ENCODE measurements around the gene GPR37.

Gene GPR37, protein sequence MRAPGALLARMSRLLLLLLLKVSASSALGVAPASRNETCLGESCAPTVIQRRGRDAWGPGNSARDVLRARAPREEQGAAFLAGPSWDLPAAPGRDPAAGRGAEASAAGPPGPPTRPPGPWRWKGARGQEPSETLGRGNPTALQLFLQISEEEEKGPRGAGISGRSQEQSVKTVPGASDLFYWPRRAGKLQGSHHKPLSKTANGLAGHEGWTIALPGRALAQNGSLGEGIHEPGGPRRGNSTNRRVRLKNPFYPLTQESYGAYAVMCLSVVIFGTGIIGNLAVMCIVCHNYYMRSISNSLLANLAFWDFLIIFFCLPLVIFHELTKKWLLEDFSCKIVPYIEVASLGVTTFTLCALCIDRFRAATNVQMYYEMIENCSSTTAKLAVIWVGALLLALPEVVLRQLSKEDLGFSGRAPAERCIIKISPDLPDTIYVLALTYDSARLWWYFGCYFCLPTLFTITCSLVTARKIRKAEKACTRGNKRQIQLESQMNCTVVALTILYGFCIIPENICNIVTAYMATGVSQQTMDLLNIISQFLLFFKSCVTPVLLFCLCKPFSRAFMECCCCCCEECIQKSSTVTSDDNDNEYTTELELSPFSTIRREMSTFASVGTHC

DNA sequence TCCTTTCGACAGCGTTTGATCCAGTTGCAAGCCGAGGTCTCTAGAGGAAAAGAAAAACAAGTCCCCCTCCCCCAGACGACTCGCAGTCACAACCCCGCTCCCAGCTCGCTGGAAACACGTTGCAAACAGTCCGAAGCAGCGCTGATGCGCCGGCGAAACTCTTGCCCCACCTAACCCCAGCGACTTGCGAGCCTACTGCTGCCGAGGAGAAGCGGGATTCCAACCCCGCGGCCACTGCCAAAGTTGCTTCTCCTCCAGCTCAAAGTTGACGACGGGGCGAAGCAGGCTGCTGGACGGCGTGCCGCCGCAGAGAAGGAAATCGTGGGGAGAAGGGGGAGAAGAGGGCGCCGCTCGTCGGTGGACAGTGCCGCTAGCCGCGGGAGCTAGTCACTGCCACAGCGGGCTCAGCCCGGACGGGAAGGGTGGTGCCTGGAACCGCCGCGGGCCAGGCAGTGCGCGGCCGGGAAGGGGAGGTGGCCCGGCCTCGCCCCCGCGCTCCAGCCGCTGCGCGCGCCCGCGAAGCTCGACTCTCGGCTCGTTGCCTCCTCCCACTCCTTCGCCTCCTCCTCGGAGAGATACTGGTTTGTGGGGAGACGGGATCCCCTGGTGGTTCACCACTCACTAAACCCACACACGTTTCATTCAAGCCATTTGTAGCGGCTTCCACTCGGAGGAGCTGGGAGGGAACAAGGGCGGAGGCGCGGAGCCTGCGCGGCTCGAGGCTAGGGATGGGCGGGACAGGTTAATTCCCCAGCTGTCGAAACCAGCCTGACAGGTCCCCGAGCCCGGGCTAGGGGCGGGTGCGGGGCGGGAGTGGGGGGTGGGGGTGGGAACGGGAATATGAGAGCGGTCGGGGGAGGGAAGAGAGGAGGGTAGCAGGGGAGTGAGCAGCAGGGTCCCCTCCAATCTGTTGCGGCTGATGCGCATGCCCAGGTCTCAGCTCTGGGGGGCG is at the start of gene GPR37:
Gene GPR37 (minus strand): TSS at position 392 of the 952 bp plus-strand sequence. CDS start 816 bp downstream, outside the sequence.
- peak; percentile 31 for ATAC-seq (ENCODE audit: low read depth)
- Mint-ChIP-seq H3K9me3 (no peaks in the 10 kb centered on the region), H3K4me1 (peaks cover 12% of the 10 kb centered on the region), H3K4me3 (peak within 1 kb of the TSS; percentile 84), H3K27ac (no peak within 1 kb of the TSS), H3K27me3 (peaks cover 13% of the 10 kb centered on the region), H3K36me3 (no peaks in the 10 kb centered on the region)
- no peak for DNase-seq (ENCODE audit: low spot score in 2 of 2)

DNA sequence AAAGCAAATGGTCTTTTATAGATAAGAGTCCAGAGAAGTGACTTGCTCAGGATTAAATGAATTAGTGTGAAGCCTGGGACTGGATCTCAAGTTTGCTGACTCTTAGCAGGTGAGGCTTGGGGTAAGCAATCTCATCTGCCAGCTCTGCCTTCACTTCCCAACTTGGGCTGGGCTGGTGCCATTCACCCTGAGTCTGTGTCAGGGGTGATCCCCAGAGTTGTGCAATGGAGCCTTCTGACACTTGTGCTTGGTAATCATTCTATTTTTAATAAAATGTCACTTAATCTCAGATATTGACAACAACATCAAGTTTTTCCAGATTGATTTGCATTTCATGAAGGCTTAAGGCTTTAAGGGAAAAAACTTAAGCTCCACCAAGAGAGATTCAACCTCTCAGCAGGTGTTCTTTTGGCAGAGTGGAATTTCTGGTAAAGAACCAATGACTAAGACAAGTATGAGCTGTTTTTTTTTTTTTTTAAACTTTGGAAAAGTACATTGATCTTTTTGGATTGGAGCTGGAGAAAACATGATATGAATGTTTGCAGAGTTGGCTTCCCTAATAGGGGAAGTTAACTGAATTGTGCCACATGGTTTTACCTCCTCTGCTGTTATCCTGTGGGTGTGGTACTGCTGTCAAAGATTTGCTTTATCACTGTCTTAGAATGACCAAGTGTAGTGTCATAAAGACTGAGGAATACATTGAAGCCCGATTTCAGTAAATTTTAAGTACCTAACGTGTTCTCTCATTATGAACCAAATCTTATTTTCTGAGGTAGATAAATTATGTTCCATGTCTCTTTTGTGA is 48.6 kb upstream of the GPR37 start:
- Mint-ChIP-seq H3K36me3 (no peaks in the 10 kb centered on the region), H3K27me3 (no peaks in the 10 kb centered on the region), H3K4me1 (no peaks in the 10 kb centered on the region), H3K27ac (no peak overlapping the region), H3K4me3 (no peak overlapping the region), H3K9me3 (peaks cover 3% of the 10 kb centered on the region)
- ATAC-seq (ENCODE audit: low read depth) (no peak), DNase-seq (ENCODE audit: low spot score in 2 of 2) (no peak)

DNA sequence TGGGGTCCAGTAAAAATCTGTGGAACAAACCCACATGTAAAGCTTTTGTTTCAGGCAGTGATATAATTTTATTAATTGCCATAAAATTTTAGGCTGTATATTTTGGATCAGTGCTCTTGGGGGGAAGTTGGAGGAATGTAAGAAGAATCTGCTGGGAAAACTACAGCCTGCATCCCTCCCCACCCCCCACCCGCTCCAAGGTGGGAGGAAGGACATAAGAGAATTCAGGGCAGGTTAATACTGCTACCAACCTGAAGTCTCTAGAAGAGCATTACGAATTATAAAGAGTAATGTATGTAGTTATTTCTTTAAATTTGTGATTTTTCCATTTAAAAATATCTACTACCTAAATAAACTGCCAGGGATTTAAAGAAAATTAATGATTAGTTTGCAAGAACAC is 47.2 kb upstream of the GPR37 start:
- Mint-ChIP-seq H3K27me3 (no peaks in the 10 kb centered on the region), H3K4me1 (no peaks in the 10 kb centered on the region), H3K4me3 (no peak overlapping the region), H3K36me3 (no peaks in the 10 kb centered on the region), H3K27ac (no peak overlapping the region), H3K9me3 (peaks cover 3% of the 10 kb centered on the region)
- ATAC-seq (ENCODE audit: low read depth) (no peak), DNase-seq (ENCODE audit: low spot score in 2 of 2) (no peak)

DNA sequence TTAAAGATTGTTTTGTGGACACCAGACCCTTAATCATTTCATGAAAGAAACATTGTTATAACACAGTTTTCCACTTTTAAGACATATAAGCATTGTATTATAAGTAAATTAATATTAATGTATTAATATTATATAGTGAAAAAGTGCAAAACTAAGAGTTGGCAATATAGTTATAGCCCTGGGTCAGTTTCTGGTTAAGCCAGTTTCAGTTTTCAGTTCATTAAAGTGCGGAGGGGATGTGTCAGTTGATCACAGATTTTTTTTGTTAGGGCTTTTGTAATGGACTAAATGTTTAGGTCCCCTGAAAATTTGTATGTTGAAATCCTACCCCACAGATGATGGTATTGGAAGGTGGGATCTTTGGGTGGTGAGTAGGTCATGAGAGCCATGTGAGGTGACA is 45.7 kb upstream of the GPR37 start:
- no peak for DNase-seq (ENCODE audit: low spot score in 2 of 2)
- no peak for ATAC-seq (ENCODE audit: low read depth)
- Mint-ChIP-seq H3K27ac (no peak overlapping the region), H3K9me3 (no peaks in the 10 kb centered on the region), H3K36me3 (no peaks in the 10 kb centered on the region), H3K4me1 (no peaks in the 10 kb centered on the region), H3K4me3 (no peak overlapping the region), H3K27me3 (no peaks in the 10 kb centered on the region)

DNA sequence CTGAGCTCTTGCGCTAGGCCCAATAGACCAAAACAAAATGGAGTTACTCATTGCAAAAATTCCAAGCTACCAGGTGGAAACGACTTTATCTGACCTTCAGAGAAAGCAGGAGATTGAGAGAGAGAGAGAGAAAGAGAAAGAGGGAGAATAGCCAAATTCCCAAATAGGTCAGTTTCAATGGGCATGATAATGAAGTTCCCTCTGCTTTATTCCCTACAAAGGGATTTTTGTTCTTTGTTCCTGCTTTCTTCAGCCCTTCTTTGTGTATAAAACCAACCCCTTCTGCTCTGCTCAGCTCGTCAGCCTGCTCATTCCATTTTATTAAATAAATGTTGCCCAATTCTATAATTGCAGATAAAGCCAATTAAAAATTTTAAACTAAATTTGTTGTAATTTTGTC is 45.0 kb upstream of the GPR37 start:
- Mint-ChIP-seq H3K36me3 (no peaks in the 10 kb centered on the region), H3K27me3 (no peaks in the 10 kb centered on the region), H3K4me3 (no peak overlapping the region), H3K4me1 (no peaks in the 10 kb centered on the region), H3K9me3 (no peaks in the 10 kb centered on the region), H3K27ac (no peak overlapping the region)
- ATAC-seq (ENCODE audit: low read depth): no peak
- no peak for DNase-seq (ENCODE audit: low spot score in 2 of 2)

DNA sequence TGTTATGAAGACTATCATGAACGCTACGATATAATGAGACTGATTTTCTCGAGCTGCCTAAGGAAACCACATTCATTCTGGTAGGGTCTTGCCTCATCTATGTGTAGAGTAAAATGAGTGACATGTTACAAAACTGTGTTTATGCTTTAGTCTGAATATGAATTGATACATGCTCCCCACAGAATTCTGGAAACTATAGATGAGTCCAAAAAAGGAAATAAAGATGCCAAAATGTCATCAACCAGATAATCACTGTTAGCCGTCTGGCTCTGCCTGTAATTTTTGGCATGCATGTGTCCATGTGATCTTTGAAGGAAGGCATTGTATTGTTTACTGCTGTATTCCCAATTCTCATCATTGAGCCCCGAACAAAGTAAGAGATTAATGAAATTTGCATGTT is 42.6 kb upstream of the GPR37 start:
- H3K4me1 Mint-ChIP-seq: no peaks in the 10 kb centered on the region
- DNase-seq (ENCODE audit: low spot score in 2 of 2): no peak
- no peak overlapping the region for H3K27ac Mint-ChIP-seq
- H3K27me3 Mint-ChIP-seq: no peaks in the 10 kb centered on the region
- H3K9me3 Mint-ChIP-seq: no peaks in the 10 kb centered on the region
- no peaks in the 10 kb centered on the region for H3K36me3 Mint-ChIP-seq
- no peak overlapping the region for H3K4me3 Mint-ChIP-seq
- ATAC-seq (ENCODE audit: low read depth): no peak

DNA sequence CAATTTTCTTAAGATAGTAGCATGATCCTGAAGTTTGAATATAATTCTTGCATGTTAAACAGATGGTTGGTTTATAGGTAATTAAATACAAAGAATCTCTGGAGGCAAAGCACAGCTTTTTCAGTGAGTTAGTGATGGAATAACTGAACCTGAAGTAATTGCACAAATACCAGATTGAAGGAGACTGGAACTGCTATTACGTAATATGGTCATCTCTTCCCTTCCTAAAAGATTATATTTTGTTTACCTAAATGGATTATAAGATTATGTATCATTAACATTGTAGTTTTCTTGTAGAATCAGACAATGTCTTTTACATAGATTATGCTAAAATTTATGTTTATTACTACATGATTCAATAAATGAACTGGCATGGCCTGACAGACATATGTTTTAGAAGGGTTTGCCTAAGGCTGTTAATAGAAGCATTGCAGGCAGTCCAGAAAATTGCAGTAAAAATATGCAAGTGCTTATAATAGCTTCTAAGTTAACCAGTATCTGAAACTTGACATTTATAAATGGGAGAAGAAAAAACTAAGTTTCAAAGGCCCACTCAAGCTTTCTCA is 35.8 kb upstream of the GPR37 start:
- Mint-ChIP-seq H3K4me3 (no peak overlapping the region), H3K27ac (no peak overlapping the region), H3K27me3 (peaks cover 7% of the 10 kb centered on the region), H3K36me3 (peaks cover 1% of the 10 kb centered on the region), H3K9me3 (peaks cover under 1% of the 10 kb centered on the region), H3K4me1 (no peaks in the 10 kb centered on the region)
- DNase-seq (ENCODE audit: low spot score in 2 of 2): no peak
- no peak for ATAC-seq (ENCODE audit: low read depth)

DNA sequence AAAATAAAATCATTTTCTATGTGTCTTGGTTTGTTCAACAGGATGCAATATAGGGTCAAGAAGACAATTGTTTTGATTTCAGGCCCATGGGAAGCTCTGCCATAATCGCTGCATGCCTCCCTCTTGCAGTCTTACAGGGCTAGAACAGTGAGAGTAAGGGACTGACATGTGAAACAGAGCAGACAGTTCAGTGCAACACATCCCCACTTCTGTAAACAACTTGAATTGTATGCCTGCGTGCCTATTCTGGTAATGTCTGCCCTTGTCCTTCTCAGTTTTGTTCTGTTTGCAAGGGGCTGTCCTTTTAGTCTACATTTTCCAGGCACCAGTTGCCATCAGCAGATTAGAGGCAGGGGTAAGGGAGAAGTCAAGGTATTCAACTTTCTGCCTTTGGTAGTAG is 34.8 kb upstream of the GPR37 start:
- peaks cover 1% of the 10 kb centered on the region for H3K36me3 Mint-ChIP-seq
- ATAC-seq (ENCODE audit: low read depth) (no peak), DNase-seq (ENCODE audit: low spot score in 2 of 2) (no peak)
- no peaks in the 10 kb centered on the region for H3K4me1 Mint-ChIP-seq
- no peak overlapping the region for H3K27ac Mint-ChIP-seq
- peaks cover 7% of the 10 kb centered on the region for H3K27me3 Mint-ChIP-seq
- peaks cover 7% of the 10 kb centered on the region for H3K9me3 Mint-ChIP-seq
- H3K4me3 Mint-ChIP-seq: no peak overlapping the region

DNA sequence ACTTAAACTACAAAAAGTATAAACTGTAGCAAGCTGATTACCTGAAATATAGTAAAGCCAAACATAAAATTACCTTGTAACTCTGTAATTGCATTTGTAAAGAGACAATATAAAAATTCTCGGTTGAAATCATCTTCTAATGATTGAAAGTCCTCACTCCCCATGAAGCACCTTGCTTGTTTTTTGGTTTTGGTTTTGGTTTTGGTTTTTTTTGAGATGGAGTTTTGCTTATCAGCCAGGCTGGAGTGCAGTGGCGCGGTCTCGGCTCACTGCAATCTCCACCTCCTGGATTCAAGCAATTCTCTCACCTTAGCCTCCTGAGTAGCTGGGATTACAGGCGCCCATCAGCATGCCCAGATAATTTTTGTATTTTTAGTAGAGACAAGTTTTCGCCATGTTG is 33.9 kb upstream of the GPR37 start:
- ATAC-seq (ENCODE audit: low read depth): no peak
- peaks cover 1% of the 10 kb centered on the region for H3K36me3 Mint-ChIP-seq
- H3K27ac Mint-ChIP-seq: no peak overlapping the region
- peaks cover 7% of the 10 kb centered on the region for H3K27me3 Mint-ChIP-seq
- H3K4me1 Mint-ChIP-seq: no peaks in the 10 kb centered on the region
- no peak for DNase-seq (ENCODE audit: low spot score in 2 of 2)
- no peak overlapping the region for H3K4me3 Mint-ChIP-seq
- peaks cover 7% of the 10 kb centered on the region for H3K9me3 Mint-ChIP-seq

DNA sequence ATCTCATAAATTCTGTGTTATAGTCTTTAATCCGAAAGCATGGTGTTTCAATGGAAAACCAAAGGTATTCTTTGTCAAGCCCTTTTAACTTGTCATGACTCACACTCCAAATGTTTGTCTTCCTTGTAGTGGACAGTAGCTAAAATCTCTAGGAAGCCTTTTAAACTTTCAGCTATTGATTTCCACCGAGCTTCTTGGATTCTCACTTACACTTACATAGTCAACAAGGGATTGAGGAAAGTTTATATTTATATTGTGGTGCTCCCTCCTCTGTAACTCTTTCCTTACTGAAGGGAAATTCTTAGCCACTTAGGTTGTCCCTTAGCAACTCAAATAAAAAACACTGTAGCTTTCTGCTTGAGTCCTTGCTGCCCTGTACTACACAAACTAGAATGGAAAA is 31.2 kb upstream of the GPR37 start:
- Mint-ChIP-seq H3K27ac (no peak overlapping the region), H3K36me3 (peaks cover 1% of the 10 kb centered on the region), H3K4me3 (no peak overlapping the region), H3K27me3 (peaks cover 12% of the 10 kb centered on the region), H3K4me1 (no peaks in the 10 kb centered on the region), H3K9me3 (peaks cover 7% of the 10 kb centered on the region)
- DNase-seq (ENCODE audit: low spot score in 2 of 2): no peak
- no peak for ATAC-seq (ENCODE audit: low read depth)

DNA sequence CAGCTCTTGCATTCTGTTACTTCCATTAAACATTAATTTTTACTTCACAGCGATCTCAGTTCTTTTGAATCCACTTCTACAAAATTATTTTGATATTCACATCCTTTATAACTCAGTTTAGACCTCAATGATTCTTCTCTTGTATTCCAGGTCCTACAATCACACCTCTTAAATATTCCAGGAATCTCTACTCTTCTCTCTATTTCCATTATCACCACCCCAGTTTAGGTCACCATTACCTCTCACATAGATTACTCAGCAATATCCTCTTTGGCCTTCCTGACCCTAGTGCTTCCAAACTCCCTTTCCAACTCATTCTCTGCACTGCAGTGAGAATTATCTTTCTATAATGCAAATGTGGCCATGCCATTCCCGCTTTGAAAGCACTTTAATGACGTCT is 27.1 kb upstream of the GPR37 start:
- Mint-ChIP-seq H3K27me3 (peaks cover 12% of the 10 kb centered on the region), H3K36me3 (no peaks in the 10 kb centered on the region), H3K27ac (no peak overlapping the region), H3K9me3 (peaks cover 7% of the 10 kb centered on the region), H3K4me1 (no peaks in the 10 kb centered on the region), H3K4me3 (no peak overlapping the region)
- ATAC-seq (ENCODE audit: low read depth): no peak
- no peak for DNase-seq (ENCODE audit: low spot score in 2 of 2)

DNA sequence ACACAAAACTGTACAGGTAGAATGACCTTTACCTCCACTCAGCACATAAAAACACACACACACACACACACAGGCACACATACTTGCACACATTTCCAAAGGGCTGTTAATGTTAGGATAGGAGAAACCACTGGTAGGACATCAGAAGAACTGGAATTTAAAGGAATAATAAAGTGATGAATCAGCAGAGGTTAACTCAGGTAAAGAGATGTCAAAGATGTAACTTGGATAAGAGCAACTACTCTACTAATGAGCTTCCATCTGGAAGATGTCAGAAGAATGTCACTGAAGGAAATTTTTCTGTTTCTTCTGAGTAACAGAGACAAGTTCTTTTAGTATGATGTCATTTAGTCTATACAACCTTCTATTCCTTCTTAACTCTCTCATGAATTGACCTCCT is 26.4 kb upstream of the GPR37 start:
- peaks cover 7% of the 10 kb centered on the region for H3K9me3 Mint-ChIP-seq
- H3K36me3 Mint-ChIP-seq: no peaks in the 10 kb centered on the region
- H3K4me3 Mint-ChIP-seq: no peak overlapping the region
- no peaks in the 10 kb centered on the region for H3K4me1 Mint-ChIP-seq
- H3K27me3 Mint-ChIP-seq: peaks cover 15% of the 10 kb centered on the region
- no peak overlapping the region for H3K27ac Mint-ChIP-seq
- ATAC-seq (ENCODE audit: low read depth) (no peak), DNase-seq (ENCODE audit: low spot score in 2 of 2) (no peak)

DNA sequence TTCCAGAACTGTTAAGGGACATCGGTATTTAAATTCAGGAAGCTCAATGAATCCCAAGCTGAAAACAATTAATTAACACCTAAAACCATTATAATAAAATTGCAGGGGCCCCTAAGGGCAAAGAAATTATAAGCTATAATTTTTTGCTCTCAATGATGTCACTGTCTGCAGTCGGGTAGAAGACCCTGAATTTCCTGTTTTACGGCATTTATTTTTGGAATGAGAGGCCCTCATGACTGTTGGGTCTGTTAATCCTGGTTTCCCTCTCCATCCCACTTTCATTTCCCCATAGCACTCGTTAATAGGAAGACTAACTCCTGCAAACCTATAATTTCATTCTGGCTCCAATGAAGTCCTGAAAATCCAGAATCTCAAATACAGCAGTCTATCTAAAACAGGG is 25.8 kb upstream of the GPR37 start:
- no peak for DNase-seq (ENCODE audit: low spot score in 2 of 2)
- H3K36me3 Mint-ChIP-seq: no peaks in the 10 kb centered on the region
- H3K4me1 Mint-ChIP-seq: no peaks in the 10 kb centered on the region
- ATAC-seq (ENCODE audit: low read depth): no peak
- peaks cover 15% of the 10 kb centered on the region for H3K27me3 Mint-ChIP-seq
- no peak overlapping the region for H3K27ac Mint-ChIP-seq
- peaks cover 7% of the 10 kb centered on the region for H3K9me3 Mint-ChIP-seq
- H3K4me3 Mint-ChIP-seq: no peak overlapping the region

Data from memory B cell (primary cell).